HepG2 (cell line): ENCODE measurements around the gene IRF6. TPM values are rescaled to one million over a fixed set of nuclear protein-coding genes. Genes with fewer than 3 reads are reported as not detected.
A peak's percentile ranks its signal among the peaks of the same experiment; 100 is the strongest.

Experiments used
- BRD4 ChIP-seq: sonication (generic); formaldehyde crosslinking; IDR thresholded peaks from 2 replicates; pipeline ENCODE4 v1.4.0; 2020; ENCODE audit warnings: missing genetic modification reagents
- DMAP1 ChIP-seq: IDR thresholded peaks from 2 replicates; pipeline ENCODE4 v1.6.1; 2016
- EED ChIP-seq: sonication (generic); formaldehyde crosslinking; IDR thresholded peaks from 2 replicates; pipeline ENCODE4 v1.5.0; 2020; ENCODE audit warnings: mild to moderate bottlenecking, missing genetic modification reagents
- HMGA1 ChIP-seq: sonication (generic); formaldehyde crosslinking; conservative IDR thresholded peaks from 2 replicates; pipeline ENCODE4 v1.4.0; 2020; ENCODE audit warnings: missing genetic modification reagents
- KLF16 ChIP-seq, 2 experiments: sonication (generic) in 1 of 2; formaldehyde crosslinking in 1 of 2; IDR thresholded peaks; 2 replicates each; pipeline versions ENCODE4 v1.6.1 to v1.8.0; 2016 to 2023; ENCODE audit warnings: missing genetic modification reagents in 2 of 2, missing compliant biosample characterization in 1 of 2
- REL ChIP-seq: sonication (generic); formaldehyde crosslinking; conservative IDR thresholded peaks from 2 replicates; pipeline ENCODE4 v1.8.0; 2022; ENCODE audit warnings: mild to moderate bottlenecking, missing genetic modification reagents, moderate library complexity
- SMARCC2 ChIP-seq: fragments of 450-650 bp; IDR thresholded peaks from 2 replicates; pipeline ENCODE4 v1.6.1; 2017; ENCODE audit warnings: antibody characterized with exemption, mild to moderate bottlenecking
- SNRNP70 ChIP-seq: fragments of 200-400 bp; formaldehyde crosslinking; IDR thresholded peaks from 2 replicates; pipeline ENCODE4 v1.6.1; 2017; ENCODE audit warnings: mild to moderate bottlenecking, low read depth, low read length, moderate library complexity
- ZNF136 ChIP-seq: sonication (generic); formaldehyde crosslinking; IDR thresholded peaks from 2 replicates; pipeline ENCODE4 v1.8.1; 2022; ENCODE audit warnings: low read depth, mild to moderate bottlenecking, moderate library complexity, missing genetic modification reagents
- ZNF24 ChIP-seq: fragments of 450-650 bp; IDR thresholded peaks from 2 replicates; pipeline ENCODE4 v1.6.1; 2017; ENCODE audit warnings: antibody characterized with exemption, mild to moderate bottlenecking
- ZNF251 ChIP-seq: sonication (generic); formaldehyde crosslinking; IDR thresholded peaks from 2 replicates; pipeline ENCODE4 v1.9.0; 2021; ENCODE audit warnings: mild to moderate bottlenecking, missing genetic modification reagents
- ZNF431 ChIP-seq: sonication (generic); formaldehyde crosslinking; IDR thresholded peaks from 2 replicates; pipeline ENCODE4 v1.9.0; 2022; ENCODE audit warnings: missing genetic modification reagents, low read depth, mild to moderate bottlenecking, borderline replicate concordance
- ZNF556 ChIP-seq: sonication (generic); formaldehyde crosslinking; IDR thresholded peaks from 2 replicates; pipeline ENCODE4 v1.4.0; 2020; ENCODE audit warnings: mild to moderate bottlenecking, missing genetic modification reagents, borderline replicate concordance
- ZNF567 ChIP-seq: sonication (generic); formaldehyde crosslinking; IDR thresholded peaks from 2 replicates; pipeline ENCODE4 v1.8.1; 2023; ENCODE audit warnings: mild to moderate bottlenecking, missing genetic modification reagents, borderline replicate concordance
- ZNF569 ChIP-seq: sonication (generic); formaldehyde crosslinking; IDR thresholded peaks from 2 replicates; pipeline ENCODE4 v1.5.0; 2020; ENCODE audit warnings: mild to moderate bottlenecking, missing genetic modification reagents, moderate library complexity, borderline replicate concordance
- ZNF607 ChIP-seq: sonication (generic); formaldehyde crosslinking; IDR thresholded peaks from 2 replicates; pipeline ENCODE4 v1.5.1; 2020; ENCODE audit warnings: missing genetic modification reagents, mild to moderate bottlenecking, borderline replicate concordance
- ZNF790 ChIP-seq: sonication (generic); formaldehyde crosslinking; IDR thresholded peaks from 2 replicates; pipeline ENCODE4 v1.8.0; 2022; ENCODE audit warnings: missing genetic modification reagents, mild to moderate bottlenecking, borderline replicate concordance
- polyA plus RNA-seq, 8 experiments: library from polyadenylated mRNA; depleted of rRNA in 3 of 8; stranded (reverse) in 7 of 8; unstranded in 1 of 8; fragments of >200 nt; fragmentation: Illumina TruSeq in 4 of 8; extraction: Trizol in 4 of 8; gene quantifications; 2 replicates each; pipeline versions ENCODE4 v1.2.1 to v1.2.3, GENCODE V29; 2011 to 2016; ENCODE audit warnings: low read depth in 4 of 8, missing spikeins in 1 of 8, mixed read lengths in 1 of 8; ENCODE audit not compliant: insufficient read depth in 1 of 8
- total RNA-seq, 5 experiments: library from RNA; depleted of rRNA; stranded (reverse); fragments of >200 nt; fragmentation: Illumina TruSeq; extraction: Trizol; gene quantifications; 2 replicates each; pipeline ENCODE4 v1.2.3, GENCODE V29; 2016; ENCODE audit warnings: low read depth in 1 of 5
- TF ChIP-seq, protein P1 (sequence below): IDR thresholded peaks from 2 replicates; pipeline ENCODE4 v1.6.1; 2016; ENCODE audit warnings: low read depth
- TF ChIP-seq, protein P2 (sequence below): sonication (generic); formaldehyde crosslinking; IDR thresholded peaks from 2 replicates; pipeline ENCODE4 v1.4.0; 2020; ENCODE audit warnings: missing genetic modification reagents
- TF ChIP-seq, protein P3 (sequence below): sonication (generic); formaldehyde crosslinking; IDR thresholded peaks from 2 replicates; pipeline ENCODE4 v1.5.1; 2020; ENCODE audit warnings: mild to moderate bottlenecking, moderate library complexity, missing genetic modification reagents

Gene IRF6
- total and polyA plus RNA-seq, 2 of the 13 experiments (the other 11 are each of a cell fraction or from before 2014, with no cell fraction given) = 0.02 TPM; not detected in 1

DNA sequence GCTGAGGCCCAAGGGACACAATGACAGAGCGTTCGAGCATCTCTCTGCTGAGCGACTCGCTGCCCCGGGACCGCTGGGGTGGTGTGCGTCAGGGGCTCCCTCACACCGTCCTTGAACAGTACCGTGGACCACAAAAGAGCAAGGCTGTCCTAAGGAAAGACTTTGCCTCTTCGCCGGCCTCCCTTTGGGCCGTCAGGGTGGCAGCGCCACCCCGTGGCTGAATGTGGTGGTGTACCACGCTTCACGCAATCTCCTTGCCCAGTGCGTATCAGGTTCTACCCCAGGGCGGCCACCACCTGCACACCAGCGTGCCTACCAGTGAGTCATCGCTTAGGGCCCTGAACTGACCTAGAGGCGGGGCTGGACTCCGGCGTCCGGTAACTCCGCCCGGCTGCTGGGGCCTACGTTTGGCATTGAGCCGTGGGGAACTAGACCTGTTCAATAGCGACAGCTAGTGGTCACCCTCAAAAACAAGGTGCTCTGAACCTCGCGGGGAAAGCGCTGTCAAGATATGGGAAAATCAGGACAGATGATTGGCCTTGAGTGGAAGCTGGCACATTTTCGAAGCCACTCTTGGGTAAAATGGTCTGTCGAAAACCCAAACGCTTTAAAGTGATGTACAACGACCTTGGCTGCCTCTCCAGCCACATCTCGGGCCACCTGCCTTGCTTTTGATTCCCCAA is 58.2 kb downstream of the IRF6 start (continued):
- TF ChIP-seq SNRNP70 = no peak
- TF ChIP-seq KLF16 (CRISPR knock-in tag; IDR thresholded peaks at IDR 0.05) = peak in 1 of 2 experiments; percentile 64; a peak in 1 of 4 replicates
- TF ChIP-seq BRD4 (CRISPR knock-in tag) = no peak
- TF ChIP-seq ZNF567 (CRISPR knock-in tag) = no peak; the same call in 1 of the 2 replicates
- no peak for TF ChIP-seq REL (CRISPR knock-in tag)
- TF ChIP-seq, protein P1, sequence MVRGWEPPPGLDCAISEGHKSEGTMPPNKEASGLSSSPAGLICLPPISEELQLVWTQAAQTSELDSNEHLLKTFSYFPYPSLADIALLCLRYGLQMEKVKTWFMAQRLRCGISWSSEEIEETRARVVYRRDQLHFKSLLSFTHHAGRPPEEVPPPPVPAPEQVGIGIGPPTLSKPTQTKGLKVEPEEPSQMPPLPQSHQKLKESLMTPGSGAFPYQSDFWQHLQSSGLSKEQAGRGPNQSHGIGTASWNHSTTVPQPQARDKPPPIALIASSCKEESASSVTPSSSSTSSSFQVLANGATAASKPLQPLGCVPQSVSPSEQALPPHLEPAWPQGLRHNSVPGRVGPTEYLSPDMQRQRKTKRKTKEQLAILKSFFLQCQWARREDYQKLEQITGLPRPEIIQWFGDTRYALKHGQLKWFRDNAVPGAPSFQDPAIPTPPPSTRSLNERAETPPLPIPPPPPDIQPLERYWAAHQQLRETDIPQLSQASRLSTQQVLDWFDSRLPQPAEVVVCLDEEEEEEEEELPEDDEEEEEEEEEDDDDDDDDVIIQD = peak; percentile 84
- no peak for TF ChIP-seq HMGA1 (CRISPR knock-in tag)
- no peak for TF ChIP-seq ZNF569 (CRISPR knock-in tag)
- TF ChIP-seq ZNF790 (CRISPR knock-in tag) = no peak
- no peak for TF ChIP-seq ZNF607
- TF ChIP-seq, protein P2, sequence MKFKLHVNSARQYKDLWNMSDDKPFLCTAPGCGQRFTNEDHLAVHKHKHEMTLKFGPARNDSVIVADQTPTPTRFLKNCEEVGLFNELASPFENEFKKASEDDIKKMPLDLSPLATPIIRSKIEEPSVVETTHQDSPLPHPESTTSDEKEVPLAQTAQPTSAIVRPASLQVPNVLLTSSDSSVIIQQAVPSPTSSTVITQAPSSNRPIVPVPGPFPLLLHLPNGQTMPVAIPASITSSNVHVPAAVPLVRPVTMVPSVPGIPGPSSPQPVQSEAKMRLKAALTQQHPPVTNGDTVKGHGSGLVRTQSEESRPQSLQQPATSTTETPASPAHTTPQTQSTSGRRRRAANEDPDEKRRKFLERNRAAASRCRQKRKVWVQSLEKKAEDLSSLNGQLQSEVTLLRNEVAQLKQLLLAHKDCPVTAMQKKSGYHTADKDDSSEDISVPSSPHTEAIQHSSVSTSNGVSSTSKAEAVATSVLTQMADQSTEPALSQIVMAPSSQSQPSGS (CRISPR knock-in tag) = peak; percentile 34; the same call in 1 of the 2 replicates
- no peak for TF ChIP-seq SMARCC2
- no peak for TF ChIP-seq ZNF431 (CRISPR knock-in tag)
- TF ChIP-seq ZNF24 = no peak
- no peak for TF ChIP-seq ZNF251 (CRISPR knock-in tag)
- no peak for TF ChIP-seq ZNF136 (CRISPR knock-in tag)
- no peak for TF ChIP-seq EED (CRISPR knock-in tag)
- TF ChIP-seq, protein P3, sequence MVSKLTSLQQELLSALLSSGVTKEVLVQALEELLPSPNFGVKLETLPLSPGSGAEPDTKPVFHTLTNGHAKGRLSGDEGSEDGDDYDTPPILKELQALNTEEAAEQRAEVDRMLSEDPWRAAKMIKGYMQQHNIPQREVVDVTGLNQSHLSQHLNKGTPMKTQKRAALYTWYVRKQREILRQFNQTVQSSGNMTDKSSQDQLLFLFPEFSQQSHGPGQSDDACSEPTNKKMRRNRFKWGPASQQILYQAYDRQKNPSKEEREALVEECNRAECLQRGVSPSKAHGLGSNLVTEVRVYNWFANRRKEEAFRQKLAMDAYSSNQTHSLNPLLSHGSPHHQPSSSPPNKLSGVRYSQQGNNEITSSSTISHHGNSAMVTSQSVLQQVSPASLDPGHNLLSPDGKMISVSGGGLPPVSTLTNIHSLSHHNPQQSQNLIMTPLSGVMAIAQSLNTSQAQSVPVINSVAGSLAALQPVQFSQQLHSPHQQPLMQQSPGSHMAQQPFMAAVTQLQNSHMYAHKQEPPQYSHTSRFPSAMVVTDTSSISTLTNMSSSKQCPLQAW (CRISPR knock-in tag) = peak; percentile 83
- TF ChIP-seq ZNF556 (CRISPR knock-in tag) = peak; percentile 94; the same call in 1 of the 2 replicates
- TF ChIP-seq DMAP1 (CRISPR knock-in tag) = no peak
